DMS 273 (cell line): ENCODE data around the gene ADCK2.
A peak's percentile ranks its signal among the peaks of the same experiment; 100 is the strongest.
"Not testable (repeated sequence)": the region's sequence is repeated elsewhere in the genome, so short reads cannot be mapped to it uniquely, and the experiment has no call there.

Experiments used
- DNase-seq: peaks from one replicate; lab custom pipeline; 2025; ENCODE audit not compliant: unreplicated experiment; lab: John Stamatoyannopoulos, UW

The ADCK2 gene

GRCh38 chr7:140672382-140673062, at the start of gene ADCK2:
Gene ADCK2, plus strand, starts transcription at chr7:140672945. Its CDS starts 386 bp downstream, at chr7:140673331.
- peak; percentile 83 for DNase-seq

GRCh38 chr7:140623980-140624379, 48.8 kb upstream of the ADCK2 start:
- DNase-seq, result no peak

- DNase-seq, result no peak
Measured at GRCh38 chr7:140624392-140625191, 48.2 kb upstream of the ADCK2 start.

- not testable (repeated sequence) for DNase-seq
Measured at GRCh38 chr7:140625192-140625558, 47.6 kb upstream of the ADCK2 start.

- peak; percentile 84 for DNase-seq
Measured at GRCh38 chr7:140625908-140626868, 46.6 kb upstream of the ADCK2 start.

GRCh38 chr7:140631021-140631420, 41.7 kb upstream of the ADCK2 start:
- peak; percentile 83 for DNase-seq

- DNase-seq, result no peak
Measured at GRCh38 chr7:140631602-140632001, 41.1 kb upstream of the ADCK2 start.

- DNase-seq, result no peak
Measured at GRCh38 chr7:140635345-140635744, 37.4 kb upstream of the ADCK2 start.

- no peak for DNase-seq
Measured at GRCh38 chr7:140635816-140636215, 36.9 kb upstream of the ADCK2 start.

GRCh38 chr7:140637400-140637799, 35.3 kb upstream of the ADCK2 start:
- DNase-seq, result no peak

GRCh38 chr7:140638173-140638791, 34.5 kb upstream of the ADCK2 start:
- peak; percentile 39 for DNase-seq

GRCh38 chr7:140639366-140640053, 33.2 kb upstream of the ADCK2 start:
- DNase-seq, result peak; percentile 55

GRCh38 chr7:140640060-140640637, 32.6 kb upstream of the ADCK2 start:
- DNase-seq, result peak; percentile 80

GRCh38 chr7:140640727-140641523, 31.8 kb upstream of the ADCK2 start, which contains the start of gene DENND2A:
Gene DENND2A, minus strand, starts transcription at chr7:140640813. Its CDS starts 38,416 bp downstream, at chr7:140602397.
- DNase-seq, result peak; percentile 97

- DNase-seq, result peak; percentile 47
Measured at GRCh38 chr7:140641524-140642195, 31.1 kb upstream of the ADCK2 start.

- DNase-seq, result no peak
Measured at GRCh38 chr7:140643416-140643815, 29.3 kb upstream of the ADCK2 start.

GRCh38 chr7:140644761-140645160, 28.0 kb upstream of the ADCK2 start:
- not testable (repeated sequence) for DNase-seq

GRCh38 chr7:140645166-140645900, 27.4 kb upstream of the ADCK2 start:
- DNase-seq, result peak; percentile 59
